ENCODE data around the gene BRS3.

DNA sequence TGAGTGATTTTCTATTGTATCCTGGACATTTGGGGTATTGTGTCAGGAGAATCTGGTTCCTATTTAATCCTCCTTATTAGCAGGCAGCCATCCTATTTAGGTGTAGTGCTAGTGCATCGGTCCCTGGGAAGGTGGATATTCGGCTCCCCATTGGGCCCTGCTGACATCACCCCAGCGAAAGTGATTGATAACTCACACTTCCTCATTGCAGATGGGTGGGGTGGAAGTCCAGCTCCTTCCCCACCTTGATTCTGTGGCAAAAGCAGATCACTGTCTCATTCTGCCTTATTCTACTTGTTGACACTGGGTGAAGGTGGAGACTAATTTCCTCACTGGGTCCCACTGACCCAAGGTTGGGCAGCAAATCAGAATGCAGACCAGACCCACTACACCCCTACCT, 23.2 kb upstream of the BRS3 start:
- TF ChIP-seq, protein P1, sequence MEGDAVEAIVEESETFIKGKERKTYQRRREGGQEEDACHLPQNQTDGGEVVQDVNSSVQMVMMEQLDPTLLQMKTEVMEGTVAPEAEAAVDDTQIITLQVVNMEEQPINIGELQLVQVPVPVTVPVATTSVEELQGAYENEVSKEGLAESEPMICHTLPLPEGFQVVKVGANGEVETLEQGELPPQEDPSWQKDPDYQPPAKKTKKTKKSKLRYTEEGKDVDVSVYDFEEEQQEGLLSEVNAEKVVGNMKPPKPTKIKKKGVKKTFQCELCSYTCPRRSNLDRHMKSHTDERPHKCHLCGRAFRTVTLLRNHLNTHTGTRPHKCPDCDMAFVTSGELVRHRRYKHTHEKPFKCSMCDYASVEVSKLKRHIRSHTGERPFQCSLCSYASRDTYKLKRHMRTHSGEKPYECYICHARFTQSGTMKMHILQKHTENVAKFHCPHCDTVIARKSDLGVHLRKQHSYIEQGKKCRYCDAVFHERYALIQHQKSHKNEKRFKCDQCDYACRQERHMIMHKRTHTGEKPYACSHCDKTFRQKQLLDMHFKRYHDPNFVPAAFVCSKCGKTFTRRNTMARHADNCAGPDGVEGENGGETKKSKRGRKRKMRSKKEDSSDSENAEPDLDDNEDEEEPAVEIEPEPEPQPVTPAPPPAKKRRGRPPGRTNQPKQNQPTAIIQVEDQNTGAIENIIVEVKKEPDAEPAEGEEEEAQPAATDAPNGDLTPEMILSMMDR (conservative IDR thresholded peaks at IDR 0.05; ENCODE audit: low read depth, low read length): no peak
- TF ChIP-seq EZH2 (IDR thresholded peaks at IDR 0.05; ENCODE audit: low read length, unreplicated experiment) (no peak), EZH2phosphoT487 (IDR thresholded peaks at IDR 0.05; ENCODE audit: borderline replicate concordance, low read length) (no peak)

Data from PC-3 (cell line).